T-cell (primary cell): ENCODE results near the gene AP1AR. TPM values are rescaled to one million over a fixed set of nuclear protein-coding genes. Genes with fewer than 3 reads are reported as not detected.
"Not testable (repeated sequence)": the region's sequence is repeated elsewhere in the genome, so short reads cannot be mapped to it uniquely, and the experiment has no call there.

ENCODE experiments used
- ATAC-seq, 4 experiments: fragments of 200-7000 bp in 3 of 4; fragments of 150-1000 bp in 1 of 4; cut with Tn5 transposase; replicated peaks in 1 of 4; 1 replicate in 3 of 4; 2 replicates in 1 of 4; pipeline ENCODE4 v1.10.0; 2021; ENCODE audit warnings: moderate library complexity in 3 of 4, mild to moderate bottlenecking in 2 of 4, moderate number of reproducible peaks in 1 of 4
- CTCF ChIA-PET, 2 donors: fragments of 300-600 bp; sonication (Branson Sonifier 250); formaldehyde crosslinking; loops; one replicate each; lab custom pipeline; 2022; ENCODE audit warnings: antibody characterized with exemption in 2 of 2; lab: Charles Lee
- POLR2A ChIA-PET, 2 donors: fragments of 300-600 bp; sonication (Branson Sonifier 250); formaldehyde crosslinking; loops; one replicate each; lab custom pipeline; 2022; ENCODE audit warnings: antibody characterized with exemption in 2 of 2; lab: Charles Lee
- DNase-seq, 35 experiments: peaks; one replicate each; pipeline versions ENCODE4 v3.0.0 to v3.0.0-alpha.2; 2013 to 2023
- H3K27ac ChIP-seq: one replicate; pipeline ENCODE4 v1.5.1; 2013; ENCODE audit warnings: low read length
- H3K27me3 ChIP-seq, 2 experiments: replicated peaks in 1 of 2; 1 replicate in 1 of 2; 2 replicates in 1 of 2; pipeline versions ENCODE4 v1.6.1 to v1.7.0; 2013; ENCODE audit warnings: low read length in 1 of 2, mixed read lengths in 1 of 2; ENCODE audit not compliant: control insufficient read depth in 2 of 2, insufficient read depth in 2 of 2; ENCODE audit errors: extremely low read depth in 1 of 2
- H3K36me3 ChIP-seq, 2 donors: 1 replicate in 1 of 2; 2 replicates in 1 of 2; pipeline versions ENCODE4 v1.6.1 to v1.7.0; 2013; ENCODE audit warnings: low read length in 1 of 2; ENCODE audit not compliant: control insufficient read depth in 2 of 2, insufficient read depth in 1 of 2; ENCODE audit errors: extremely low read depth in 1 of 2
- H3K4me1 ChIP-seq, 2 experiments: 1 replicate in 1 of 2; 2 replicates in 1 of 2; pipeline versions ENCODE4 v1.6.1 to v1.7.0; 2013; ENCODE audit warnings: low read length in 2 of 2, mixed read lengths in 1 of 2; ENCODE audit not compliant: insufficient read depth in 2 of 2, control insufficient read depth in 1 of 2; ENCODE audit errors: extremely low read depth in 1 of 2
- H3K4me3 ChIP-seq, 2 donors: 1 replicate in 1 of 2; 2 replicates in 1 of 2; pipeline versions ENCODE4 v1.5.1 to v1.7.0; 2013; ENCODE audit warnings: mild to moderate bottlenecking in 2 of 2, low read length in 1 of 2, moderate library complexity in 1 of 2; ENCODE audit not compliant: control insufficient read depth in 1 of 2; ENCODE audit errors: extremely low read depth in 1 of 2
- H3K9me3 ChIP-seq: 2 replicates; pipeline ENCODE4 v1.7.0; 2013
- H3K27ac Mint-ChIP-seq, 2 donors: one replicate each; pipeline ENCODE4 v1.8.0; 2020 to 2021; ENCODE audit warnings: mild to moderate bottlenecking in 2 of 2, mixed read lengths in 2 of 2
- H3K27me3 Mint-ChIP-seq, 2 donors: one replicate each; pipeline ENCODE4 v1.8.0; 2021 to 2022; ENCODE audit warnings: mixed read lengths in 2 of 2
- H3K36me3 Mint-ChIP-seq: one replicate; pipeline ENCODE4 v1.8.0; 2021; ENCODE audit warnings: mixed read lengths
- H3K4me1 Mint-ChIP-seq, 3 donors: one replicate each; pipeline ENCODE4 v1.8.0; 2020 to 2022; ENCODE audit warnings: mixed read lengths in 3 of 3, mild to moderate bottlenecking in 1 of 3
- H3K4me3 Mint-ChIP-seq, 3 donors: one replicate each; pipeline ENCODE4 v1.8.0; 2020 to 2022; ENCODE audit warnings: mild to moderate bottlenecking in 3 of 3, mixed read lengths in 3 of 3, moderate library complexity in 3 of 3
- H3K9me3 Mint-ChIP-seq, 3 donors: one replicate each; pipeline ENCODE4 v1.8.0; 2020 to 2022; ENCODE audit warnings: mixed read lengths in 3 of 3
- WGBS: methylation state at CpG from one replicate; pipeline ENCODE4 v1.1.5; 2013; ENCODE audit warnings: missing lambda C conversion rate; ENCODE audit not compliant: insufficient coverage; 5-methylcytosine and 5-hydroxymethylcytosine counted together
- total RNA-seq, 35 experiments: library from RNA in 6 of 35; stranded (reverse) in 6 of 35; fragments of 120-200 nt in 1 of 35; gene quantifications; one replicate each; pipeline versions ENCODE4 v1.2.1 to v1.2.4 and lab custom pipeline; 2013 to 2026

The AP1AR gene
- total RNA-seq, 5 donors from 2014 or later (not counting 1 experiment from before 2014, with no cell fraction given), result 13.9 to 21.4 (median 20.3) TPM

DNA sequence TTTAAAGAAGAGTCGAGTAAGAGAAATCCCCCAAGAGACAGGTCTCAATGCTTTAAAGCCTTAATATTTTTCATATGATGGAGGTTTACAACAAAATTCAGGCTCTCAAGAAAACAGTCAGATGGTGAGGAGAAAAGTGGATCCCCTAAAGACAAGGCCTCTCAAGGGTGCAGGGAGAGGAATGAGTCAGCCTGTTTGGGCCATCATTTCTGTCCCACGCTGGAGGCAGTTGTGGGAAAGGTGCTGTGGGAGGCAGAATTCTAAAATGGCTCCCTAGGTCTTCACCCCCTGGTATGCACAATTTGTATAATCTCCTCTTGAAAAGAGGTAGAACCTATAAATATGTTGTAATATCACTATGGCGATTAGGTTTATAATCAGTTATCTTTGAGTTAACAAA is 58.8 kb downstream of the AP1AR start:
- no peaks in the 10 kb centered on the region for H3K9me3 ChIP-seq
- POLR2A ChIA-PET, result no interaction called here
- no peak for ATAC-seq
- CTCF ChIA-PET, result no interaction called here
- H3K27ac ChIP-seq, result no peak overlapping the region
- no peaks in the 10 kb centered on the region for H3K9me3 Mint-ChIP-seq
- no peaks in the 10 kb centered on the region for H3K27me3 ChIP-seq
- H3K4me3 ChIP-seq, result no peak overlapping the region
- no peaks in the 10 kb centered on the region for H3K36me3 ChIP-seq
- peak overlapping the region; percentile 68 to 92 for H3K27ac Mint-ChIP-seq
- WGBS, result no CpG with 5 or more reads among the region's 3 CpGs
- peaks cover 36 to 41% (median 41%) of the 10 kb centered on the region in 3 donors for H3K4me1 Mint-ChIP-seq
- H3K36me3 Mint-ChIP-seq, result no peaks in the 10 kb centered on the region
- DNase-seq, result no peak
- H3K27me3 Mint-ChIP-seq, result no peaks in the 10 kb centered on the region
- peaks cover 14 to 27% of the 10 kb centered on the region in 2 experiments for H3K4me1 ChIP-seq
- H3K4me3 Mint-ChIP-seq, result no peak overlapping the region

DNA sequence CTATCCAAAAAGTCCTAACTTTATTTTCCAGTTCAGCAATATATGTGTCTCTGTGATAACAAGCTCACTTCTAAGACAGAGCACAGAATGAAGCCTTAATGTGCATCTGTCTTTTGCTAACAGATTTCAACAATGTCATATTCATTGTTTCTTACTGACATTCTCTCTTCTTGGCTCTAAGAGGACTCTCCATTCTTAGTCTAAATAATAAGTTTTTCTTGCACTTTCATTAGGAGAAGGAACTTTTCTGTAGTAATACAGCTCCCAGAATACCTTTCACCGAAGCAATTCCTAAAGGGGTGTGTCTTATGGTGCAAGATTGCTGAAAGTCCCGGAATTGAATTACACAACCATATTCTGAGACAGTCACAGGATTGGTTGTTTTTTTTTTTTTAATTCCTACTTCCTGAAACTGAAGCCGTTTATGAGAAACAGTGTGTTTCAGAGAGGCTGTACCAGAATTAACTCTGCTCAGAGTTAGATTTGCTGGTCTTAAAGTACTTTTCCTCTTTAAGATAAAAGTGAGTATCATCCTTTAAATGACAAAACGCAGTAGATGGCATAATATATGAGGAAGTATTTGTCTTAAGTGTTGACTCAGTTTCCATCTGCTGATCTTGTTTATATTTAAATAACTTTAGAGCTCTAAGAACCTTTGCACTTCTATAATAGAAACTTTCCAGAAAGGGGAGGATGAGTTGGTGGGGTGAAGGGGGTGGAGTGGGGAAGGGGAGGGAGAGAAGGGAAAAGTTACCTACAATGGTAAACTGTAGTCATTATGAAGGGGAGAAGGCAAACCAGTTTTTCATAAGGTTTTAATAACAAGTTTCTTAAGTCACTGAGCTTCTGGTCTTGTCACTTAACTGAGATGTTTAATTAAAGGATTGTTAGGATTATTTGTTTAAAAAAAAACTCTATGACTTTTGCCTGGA is 65.6 kb downstream of the AP1AR start, which contains the start of gene ALPK1:
TSS of gene ALPK1 (plus strand) at position 421 of the 932 bp plus-strand sequence.
- ATAC-seq, result peak; percentile 70 to 97 (median 78)
- CTCF ChIA-PET, result interaction anchor here (0.6 to 1.6 kb wide), 7 partner anchors 11 to 390 kb away, joined by 3 to 9 read pairs (median 4); partner anchors contain the start of gene TIFA (in 1 of the 2)

DNA sequence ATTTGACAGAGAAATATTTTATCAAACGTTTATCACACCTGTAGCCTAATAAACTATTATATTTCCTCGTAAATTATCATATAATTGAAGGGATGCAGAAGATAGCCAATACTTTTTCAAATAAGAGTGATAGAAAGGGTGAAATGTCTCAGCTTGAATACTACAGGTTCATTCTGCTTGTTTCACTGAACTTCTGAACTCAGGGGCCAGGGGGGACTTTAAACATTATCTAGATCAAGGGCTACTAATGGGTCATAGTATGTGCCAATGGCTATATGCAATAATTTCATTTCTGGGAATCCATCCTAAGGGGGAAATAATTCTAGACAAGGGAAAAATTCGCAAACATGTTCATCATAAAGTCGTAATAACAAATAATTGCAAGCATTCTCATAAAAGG is 68.1 kb downstream of the AP1AR start:
- WGBS, result no CpG with 5 or more reads among the region's 4 CpGs
- H3K4me3 Mint-ChIP-seq, result no peak overlapping the region
- no peak for DNase-seq

More for the DNA sequence above, 65.6 kb downstream of the AP1AR start, which contains the start of gene ALPK1:
- Mint-ChIP-seq H3K27ac (peak within 1 kb of the TSS; percentile 88 to 94), H3K4me1 (peaks cover 25 to 30% (median 30%) of the 10 kb centered on the region in 3 donors), H3K36me3 (no peaks in the 10 kb centered on the region), H3K4me3 (peak within 1 kb of the TSS; percentile 80 to 84 (median 80)), H3K9me3 (no peaks in the 10 kb centered on the region), H3K27me3 (no peaks in the 10 kb centered on the region)
- Histone ChIP-seq H3K4me1 (peaks cover 12 to 39% of the 10 kb centered on the region in 2 experiments), H3K4me3 (peak within 1 kb of the TSS; percentile 10 to 36), H3K27ac (peak within 1 kb of the TSS; percentile 62), H3K9me3 (no peaks in the 10 kb centered on the region), H3K36me3 (no peaks in the 10 kb centered on the region), H3K27me3 (no peaks in the 10 kb centered on the region)
- WGBS, result no CpG with 5 or more reads among the region's 4 CpGs
- peak in 1 of 35 experiments; percentile 65 for DNase-seq
- POLR2A ChIA-PET, result interaction anchor here (0.5 to 1.2 kb wide), 7 partner anchors 9 to 147 kb away, joined by 3 to 16 read pairs (median 7); no protein-coding TSS in a partner anchor

DNA sequence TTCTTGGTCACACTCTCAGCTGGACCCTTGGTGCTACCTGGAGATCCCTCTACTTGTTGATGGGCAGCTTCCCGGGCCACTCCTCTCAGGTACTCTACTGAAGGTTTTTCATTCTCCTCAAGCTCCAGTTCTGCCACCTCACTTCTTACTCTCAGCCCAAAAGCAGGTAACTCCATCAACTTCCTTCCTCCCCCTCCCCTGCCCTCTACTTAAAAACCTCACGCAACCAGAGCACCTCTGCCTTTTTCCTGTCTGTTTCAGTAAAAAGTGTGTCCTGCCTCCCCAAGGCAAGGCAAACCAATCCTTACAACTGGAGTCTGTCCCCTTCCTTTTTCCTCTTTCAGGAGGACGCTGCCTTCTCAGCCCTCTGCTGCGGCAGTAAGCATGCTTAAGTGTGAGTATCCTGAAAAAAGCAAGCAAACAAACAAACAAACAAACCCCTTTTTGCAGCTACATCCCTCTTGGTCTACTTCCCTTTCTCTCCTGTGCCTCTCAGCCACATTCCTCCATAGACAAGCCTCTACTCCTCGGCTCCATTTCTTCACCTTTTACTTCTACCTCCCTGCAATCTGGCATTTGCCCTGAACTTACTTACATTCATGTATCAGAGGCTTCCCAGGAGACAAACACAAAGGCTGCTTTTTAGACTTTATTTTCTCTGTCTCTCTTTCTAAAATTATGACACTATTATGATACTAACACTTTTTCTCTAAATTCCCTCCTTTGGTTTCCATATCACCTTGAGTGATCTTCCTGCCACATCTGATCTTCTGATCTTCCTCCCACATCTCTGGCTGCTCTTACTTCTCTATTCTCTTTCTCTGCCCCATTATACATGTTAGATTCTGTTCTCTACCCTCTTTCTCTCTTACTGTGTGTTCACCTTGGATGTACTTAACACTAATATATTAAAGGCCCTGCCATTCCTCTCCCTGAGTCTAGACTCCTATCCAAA is 71.0 kb downstream of the AP1AR start:
- Mint-ChIP-seq H3K27me3 (no peaks in the 10 kb centered on the region), H3K4me1 (peaks cover 24 to 30% (median 28%) of the 10 kb centered on the region in 3 donors), H3K9me3 (no peaks in the 10 kb centered on the region), H3K27ac (no peak overlapping the region), H3K4me3 (no peak overlapping the region), H3K36me3 (peaks cover 6% of the 10 kb centered on the region)
- Histone ChIP-seq H3K27ac (peak overlapping the region; percentile 70), H3K4me1 (peaks cover 17 to 45% of the 10 kb centered on the region in 2 experiments), H3K4me3 (no peak overlapping the region), H3K27me3 (no peaks in the 10 kb centered on the region), H3K36me3 (no peaks in the 10 kb centered on the region), H3K9me3 (no peaks in the 10 kb centered on the region)
- peak in 5 of 35 experiments; percentile 19 to 53 (median 20) for DNase-seq
- POLR2A ChIA-PET, result interaction anchor here (0.6 to 0.9 kb wide), 4 partner anchors 11 to 168 kb away, joined by 3 to 4 read pairs (median 3); no protein-coding TSS in a partner anchor
- CTCF ChIA-PET, result interaction anchor here (0.6 to 1.4 kb wide), 2 partner anchors 17 to 27 kb away, joined by 3 read pairs; partner anchors contain the start of gene TIFA (in 1 of the 2)
- WGBS, result 28% methylated on average over 5 of the region's 5 CpGs
- ATAC-seq, result peak; percentile 90 to 96 (median 92)

More for the DNA sequence above, 68.1 kb downstream of the AP1AR start:
- peaks cover 25 to 30% (median 30%) of the 10 kb centered on the region in 3 donors for H3K4me1 Mint-ChIP-seq
- H3K27ac Mint-ChIP-seq, result peak overlapping the region; percentile 41 to 74
- ChIA-PET POLR2A (interaction anchor here in 1 of 2 donors (0.6 to 0.8 kb wide), 2 partner anchors 12 to 159 kb away, joined by 3 read pairs; no protein-coding TSS in a partner anchor), CTCF (no interaction called here)
- H3K27ac ChIP-seq, result no peak overlapping the region
- no peaks in the 10 kb centered on the region for H3K9me3 Mint-ChIP-seq
- H3K4me3 ChIP-seq, result no peak overlapping the region
- H3K4me1 ChIP-seq, result peaks cover 17 to 51% of the 10 kb centered on the region in 2 experiments
- H3K27me3 Mint-ChIP-seq, result no peaks in the 10 kb centered on the region
- H3K36me3 ChIP-seq, result no peaks in the 10 kb centered on the region
- no peaks in the 10 kb centered on the region for H3K36me3 Mint-ChIP-seq
- no peaks in the 10 kb centered on the region for H3K27me3 ChIP-seq
- no peaks in the 10 kb centered on the region for H3K9me3 ChIP-seq
- no peak for ATAC-seq

DNA sequence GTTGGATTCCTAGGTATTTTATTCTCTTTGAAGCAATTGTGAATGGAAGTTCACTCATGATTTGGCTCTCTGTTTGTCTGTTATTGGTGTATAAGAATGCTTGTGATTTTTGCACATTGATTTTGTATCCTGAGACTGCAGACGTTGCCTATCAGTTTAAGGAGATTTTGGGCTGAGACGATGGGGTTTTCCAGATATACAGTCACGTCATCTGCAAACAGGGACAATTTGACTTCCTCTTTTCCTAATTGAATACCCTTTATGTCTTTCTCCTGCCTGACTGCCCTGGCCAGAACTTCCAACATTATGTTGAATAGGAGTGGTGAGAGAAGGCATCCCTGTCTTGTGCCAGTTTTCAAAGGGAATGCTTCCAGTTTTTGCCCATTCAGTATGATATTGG is 73.9 kb downstream of the AP1AR start:
- peaks cover 10% of the 10 kb centered on the region for H3K36me3 Mint-ChIP-seq
- CTCF ChIA-PET, H3K27me3 ChIP-seq, H3K4me3 ChIP-seq, H3K4me3 Mint-ChIP-seq, H3K9me3 Mint-ChIP-seq, ATAC-seq, H3K36me3 ChIP-seq, POLR2A ChIA-PET, H3K27ac ChIP-seq, H3K9me3 ChIP-seq, DNase-seq, H3K27ac Mint-ChIP-seq, H3K27me3 Mint-ChIP-seq: not testable (repeated sequence)
- H3K4me1 ChIP-seq, result peaks cover 17 to 32% of the 10 kb centered on the region in 2 experiments
- peaks cover 26 to 30% (median 29%) of the 10 kb centered on the region in 3 donors for H3K4me1 Mint-ChIP-seq
- no CpG with 5 or more reads among the region's 3 CpGs for WGBS
